Liver (tissue), 9 donors: Measurements from ENCODE around the gene PLCB1. TPM values are rescaled to one million over a fixed set of nuclear protein-coding genes. Genes with fewer than 3 reads are reported as not detected.

Source experiments
- DNase-seq: peaks from one replicate; pipeline ENCODE4 v3.0.0-alpha.2; 2017; ENCODE audit warnings: low spot score
- H3K27ac ChIP-seq, 2 donors: one replicate each; pipeline ENCODE4 v1.7.0; 2013; ENCODE audit warnings: inconsistent platforms in 2 of 2, low read length in 2 of 2, control low read depth in 1 of 2, low read depth in 1 of 2, mild to moderate bottlenecking in 1 of 2
- H3K27me3 ChIP-seq, 4 donors: one replicate each; pipeline versions ENCODE4 v1.6.1 to v1.7.0; 2013; ENCODE audit warnings: low read length in 3 of 4, inconsistent platforms in 1 of 4, mild to moderate bottlenecking in 1 of 4, moderate library complexity in 1 of 4; ENCODE audit not compliant: control insufficient read depth in 4 of 4, insufficient read depth in 4 of 4
- H3K36me3 ChIP-seq, 4 donors: one replicate each; pipeline versions ENCODE4 v1.6.1 to v1.7.0; 2013; ENCODE audit warnings: low read length in 3 of 4, mild to moderate bottlenecking in 3 of 4, low read depth in 1 of 4, moderate library complexity in 1 of 4; ENCODE audit not compliant: control insufficient read depth in 4 of 4, insufficient read depth in 3 of 4
- H3K4me1 ChIP-seq, 4 donors: one replicate each; pipeline versions ENCODE4 v1.6.1 to v1.7.0; 2013; ENCODE audit warnings: low read length in 3 of 4, mild to moderate bottlenecking in 3 of 4, moderate library complexity in 1 of 4; ENCODE audit not compliant: control insufficient read depth in 4 of 4, insufficient read depth in 4 of 4
- H3K4me3 ChIP-seq, 3 donors: one replicate each; pipeline versions ENCODE4 v1.6.1 to v1.7.0; 2013; ENCODE audit warnings: low read length in 3 of 3, control low read depth in 1 of 3, low read depth in 1 of 3, mild to moderate bottlenecking in 1 of 3
- H3K9ac ChIP-seq, 2 donors: one replicate each; pipeline ENCODE4 v1.7.0; 2013; ENCODE audit warnings: low read length in 2 of 2, mild to moderate bottlenecking in 2 of 2, moderate library complexity in 2 of 2, control low read depth in 1 of 2, low read depth in 1 of 2
- H3K9me3 ChIP-seq, 4 donors: one replicate each; pipeline versions ENCODE4 v1.6.1 to v1.7.0; 2013; ENCODE audit warnings: low read length in 3 of 4; ENCODE audit not compliant: control insufficient read depth in 4 of 4
- EGR1 ChIP-seq, 2 donors: IDR thresholded peaks; 2 replicates each; pipeline ENCODE4 v1.6.1; 2016 to 2018; ENCODE audit warnings: antibody characterized with exemption in 2 of 2, low read depth in 2 of 2
- FOXA1 ChIP-seq: IDR thresholded peaks from 2 replicates; pipeline ENCODE4 v1.6.1; 2016; ENCODE audit warnings: antibody characterized with exemption
- FOXA2 ChIP-seq: IDR thresholded peaks from 2 replicates; pipeline ENCODE4 v1.6.1; 2016; ENCODE audit warnings: antibody characterized with exemption
- HNF4A ChIP-seq, 2 donors: conservative IDR thresholded peaks; 2 replicates each; pipeline ENCODE4 v1.6.1; 2016; ENCODE audit warnings: antibody characterized with exemption in 2 of 2, mild to moderate bottlenecking in 2 of 2
- HNF4G ChIP-seq: IDR thresholded peaks from 2 replicates; pipeline ENCODE4 v1.6.1; 2016; ENCODE audit warnings: antibody characterized with exemption
- JUND ChIP-seq, 2 donors: IDR thresholded peaks; 2 replicates each; pipeline ENCODE4 v1.6.1; 2016; ENCODE audit warnings: antibody characterized with exemption in 2 of 2
- NR2F2 ChIP-seq: IDR thresholded peaks from 2 replicates; pipeline ENCODE4 v1.6.1; 2016; ENCODE audit warnings: antibody characterized with exemption
- RAD21 ChIP-seq, 2 donors: IDR thresholded peaks; 2 replicates each; pipeline ENCODE4 v1.6.1; 2016; ENCODE audit warnings: antibody characterized with exemption in 2 of 2, mild to moderate bottlenecking in 2 of 2
- SP1 ChIP-seq: IDR thresholded peaks from 2 replicates; pipeline ENCODE4 v1.6.1; 2018; ENCODE audit warnings: antibody characterized with exemption, mild to moderate bottlenecking
- TAF1 ChIP-seq: conservative IDR thresholded peaks from 2 replicates; pipeline ENCODE4 v1.6.1; 2016; ENCODE audit warnings: antibody characterized with exemption, mild to moderate bottlenecking
- YY1 ChIP-seq: IDR thresholded peaks from 2 replicates; pipeline ENCODE4 v1.6.1; 2016; ENCODE audit warnings: antibody characterized with exemption, mild to moderate bottlenecking
- WGBS: extraction: QIAGEN DNeasy Blood & Tissue Kit; methylation state at CpG from one replicate; pipeline ENCODE4 v1.1.7; 2013; 5-methylcytosine and 5-hydroxymethylcytosine counted together
- polyA plus RNA-seq, 2 donors: library from polyadenylated mRNA; stranded (reverse) in 1 of 2; unstranded in 1 of 2; fragments of 200-250 nt in 1 of 2; fragments of >200 nt in 1 of 2; fragmentation: Nextera tagmentation in 1 of 2; extraction: Ambion mirVana in 1 of 2; gene quantifications; one replicate each; pipeline versions ENCODE4 v1.2.1 to v1.2.3, GENCODE V29; 2013 to 2015
- total RNA-seq, 2 donors: library from RNA; depleted of rRNA; stranded (reverse); fragments of >200 nt; gene quantifications; one replicate each; pipeline ENCODE4 v1.2.3, GENCODE V29; 2014
- TF ChIP-seq, protein P1 (sequence below): IDR thresholded peaks from 2 replicates; pipeline ENCODE4 v1.6.1; 2016; ENCODE audit warnings: antibody characterized with exemption, mild to moderate bottlenecking
- TF ChIP-seq, protein P2 (sequence below): IDR thresholded peaks from 2 replicates; pipeline ENCODE4 v1.6.1; 2016; ENCODE audit warnings: antibody characterized with exemption
- TF ChIP-seq, protein P3 (sequence below): IDR thresholded peaks from 2 replicates; pipeline ENCODE4 v1.6.1; 2016; ENCODE audit warnings: antibody characterized with exemption
- TF ChIP-seq, protein P4 (sequence below): fragments of 150-350 bp; IDR thresholded peaks from 2 replicates; pipeline ENCODE4 v1.5.1; 2017; ENCODE audit warnings: improper control_type of control experiment, low read depth, low read length; ENCODE audit not compliant: missing input control
- TF ChIP-seq, protein P5 (sequence below): IDR thresholded peaks from 2 replicates; pipeline ENCODE4 v1.6.1; 2016; ENCODE audit warnings: antibody characterized with exemption
- donor health status: healthy.
- donor health status: healthy.
- donor health status: healthy.
- donor health status: healthy.
- donor health status: healthy.

The PLCB1 gene
- total and polyA plus RNA-seq, 4 donors: 3.7 to 13.5 (median 5.9) TPM

DNA sequence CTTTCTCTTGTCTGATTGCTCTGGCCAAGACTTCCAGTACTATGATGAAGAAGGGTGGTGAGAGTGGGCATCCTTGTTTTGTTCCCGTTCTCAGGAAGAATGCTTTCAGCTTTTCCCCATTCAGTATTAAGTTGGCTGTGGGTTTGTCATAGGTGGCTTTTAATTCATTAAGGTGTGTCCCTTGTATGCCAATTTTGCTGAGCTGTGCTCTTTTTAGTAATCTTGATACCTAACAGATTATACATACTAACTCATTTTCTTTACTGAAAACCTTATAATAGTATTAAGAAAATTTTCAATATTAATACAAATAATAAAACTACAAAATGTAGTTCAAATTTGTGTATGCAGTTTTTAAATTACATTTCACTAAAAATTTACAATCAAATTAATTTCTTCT, 557.3 kb downstream of the PLCB1 start:
- DNase-seq: no peak
- 95% methylated on average over 1 of the region's 1 CpG for WGBS
- peaks cover 0 to 3% (median 0%) of the 10 kb centered on the region in 4 donors for H3K9me3 ChIP-seq
- TF ChIP-seq FOXA2: no peak
- TF ChIP-seq EGR1 (IDR thresholded peaks at IDR 0.05; ENCODE audit: low read depth in 2 of 2): no peak
- no peak for TF ChIP-seq YY1
- no peak for TF ChIP-seq TAF1
- TF ChIP-seq HNF4G: no peak
- TF ChIP-seq, protein P1, sequence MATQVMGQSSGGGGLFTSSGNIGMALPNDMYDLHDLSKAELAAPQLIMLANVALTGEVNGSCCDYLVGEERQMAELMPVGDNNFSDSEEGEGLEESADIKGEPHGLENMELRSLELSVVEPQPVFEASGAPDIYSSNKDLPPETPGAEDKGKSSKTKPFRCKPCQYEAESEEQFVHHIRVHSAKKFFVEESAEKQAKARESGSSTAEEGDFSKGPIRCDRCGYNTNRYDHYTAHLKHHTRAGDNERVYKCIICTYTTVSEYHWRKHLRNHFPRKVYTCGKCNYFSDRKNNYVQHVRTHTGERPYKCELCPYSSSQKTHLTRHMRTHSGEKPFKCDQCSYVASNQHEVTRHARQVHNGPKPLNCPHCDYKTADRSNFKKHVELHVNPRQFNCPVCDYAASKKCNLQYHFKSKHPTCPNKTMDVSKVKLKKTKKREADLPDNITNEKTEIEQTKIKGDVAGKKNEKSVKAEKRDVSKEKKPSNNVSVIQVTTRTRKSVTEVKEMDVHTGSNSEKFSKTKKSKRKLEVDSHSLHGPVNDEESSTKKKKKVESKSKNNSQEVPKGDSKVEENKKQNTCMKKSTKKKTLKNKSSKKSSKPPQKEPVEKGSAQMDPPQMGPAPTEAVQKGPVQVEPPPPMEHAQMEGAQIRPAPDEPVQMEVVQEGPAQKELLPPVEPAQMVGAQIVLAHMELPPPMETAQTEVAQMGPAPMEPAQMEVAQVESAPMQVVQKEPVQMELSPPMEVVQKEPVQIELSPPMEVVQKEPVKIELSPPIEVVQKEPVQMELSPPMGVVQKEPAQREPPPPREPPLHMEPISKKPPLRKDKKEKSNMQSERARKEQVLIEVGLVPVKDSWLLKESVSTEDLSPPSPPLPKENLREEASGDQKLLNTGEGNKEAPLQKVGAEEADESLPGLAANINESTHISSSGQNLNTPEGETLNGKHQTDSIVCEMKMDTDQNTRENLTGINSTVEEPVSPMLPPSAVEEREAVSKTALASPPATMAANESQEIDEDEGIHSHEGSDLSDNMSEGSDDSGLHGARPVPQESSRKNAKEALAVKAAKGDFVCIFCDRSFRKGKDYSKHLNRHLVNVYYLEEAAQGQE: no peak
- no peak for TF ChIP-seq RAD21 (IDR thresholded peaks at IDR 0.05)
- TF ChIP-seq HNF4A (conservative IDR thresholded peaks at IDR 0.05): no peak
- no peak overlapping the region for H3K4me3 ChIP-seq
- H3K27ac ChIP-seq: no peak overlapping the region
- peaks cover 0 to 2% (median 0%) of the 10 kb centered on the region in 4 donors for H3K36me3 ChIP-seq
- no peaks in the 10 kb centered on the region for H3K4me1 ChIP-seq
- H3K9ac ChIP-seq: no peak overlapping the region
- no peaks in the 10 kb centered on the region for H3K27me3 ChIP-seq

DNA sequence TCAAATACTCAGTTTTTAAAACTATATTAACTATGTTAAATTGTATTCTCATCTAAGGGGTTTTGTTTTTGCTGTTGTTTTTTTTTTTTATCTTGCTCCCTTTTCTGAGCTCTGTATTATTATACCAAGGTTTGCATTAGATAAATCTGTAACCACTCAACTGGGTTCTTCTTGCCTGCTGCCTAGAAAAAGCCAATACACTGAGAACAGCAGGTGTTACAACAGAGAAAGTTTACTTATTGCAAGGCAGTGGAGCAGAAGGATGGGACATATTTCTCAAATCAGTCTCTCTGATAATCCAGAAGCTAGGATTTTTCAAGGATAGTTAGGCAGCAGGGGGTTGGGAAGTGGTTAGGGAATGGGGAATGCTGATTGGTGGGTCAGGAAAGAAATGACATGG, 558.0 kb downstream of the PLCB1 start:
- Histone ChIP-seq H3K9ac (no peak overlapping the region), H3K4me3 (no peak overlapping the region), H3K4me1 (no peaks in the 10 kb centered on the region), H3K27me3 (no peaks in the 10 kb centered on the region), H3K36me3 (peaks cover 0 to 2% (median 0%) of the 10 kb centered on the region in 4 donors), H3K9me3 (peaks cover 0 to 3% (median 0%) of the 10 kb centered on the region in 4 donors), H3K27ac (no peak overlapping the region)
- TF ChIP-seq, protein P2, sequence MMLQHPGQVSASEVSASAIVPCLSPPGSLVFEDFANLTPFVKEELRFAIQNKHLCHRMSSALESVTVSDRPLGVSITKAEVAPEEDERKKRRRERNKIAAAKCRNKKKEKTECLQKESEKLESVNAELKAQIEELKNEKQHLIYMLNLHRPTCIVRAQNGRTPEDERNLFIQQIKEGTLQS: no peak
- no peak for TF ChIP-seq FOXA1
- no peak for TF ChIP-seq NR2F2
- TF ChIP-seq, protein P1: no peak
- TF ChIP-seq, protein P3, sequence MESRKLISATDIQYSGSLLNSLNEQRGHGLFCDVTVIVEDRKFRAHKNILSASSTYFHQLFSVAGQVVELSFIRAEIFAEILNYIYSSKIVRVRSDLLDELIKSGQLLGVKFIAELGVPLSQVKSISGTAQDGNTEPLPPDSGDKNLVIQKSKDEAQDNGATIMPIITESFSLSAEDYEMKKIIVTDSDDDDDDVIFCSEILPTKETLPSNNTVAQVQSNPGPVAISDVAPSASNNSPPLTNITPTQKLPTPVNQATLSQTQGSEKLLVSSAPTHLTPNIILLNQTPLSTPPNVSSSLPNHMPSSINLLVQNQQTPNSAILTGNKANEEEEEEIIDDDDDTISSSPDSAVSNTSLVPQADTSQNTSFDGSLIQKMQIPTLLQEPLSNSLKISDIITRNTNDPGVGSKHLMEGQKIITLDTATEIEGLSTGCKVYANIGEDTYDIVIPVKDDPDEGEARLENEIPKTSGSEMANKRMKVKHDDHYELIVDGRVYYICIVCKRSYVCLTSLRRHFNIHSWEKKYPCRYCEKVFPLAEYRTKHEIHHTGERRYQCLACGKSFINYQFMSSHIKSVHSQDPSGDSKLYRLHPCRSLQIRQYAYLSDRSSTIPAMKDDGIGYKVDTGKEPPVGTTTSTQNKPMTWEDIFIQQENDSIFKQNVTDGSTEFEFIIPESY: no peak
- TF ChIP-seq EGR1 (IDR thresholded peaks at IDR 0.05; ENCODE audit: low read depth in 2 of 2): no peak
- TF ChIP-seq, protein P4, sequence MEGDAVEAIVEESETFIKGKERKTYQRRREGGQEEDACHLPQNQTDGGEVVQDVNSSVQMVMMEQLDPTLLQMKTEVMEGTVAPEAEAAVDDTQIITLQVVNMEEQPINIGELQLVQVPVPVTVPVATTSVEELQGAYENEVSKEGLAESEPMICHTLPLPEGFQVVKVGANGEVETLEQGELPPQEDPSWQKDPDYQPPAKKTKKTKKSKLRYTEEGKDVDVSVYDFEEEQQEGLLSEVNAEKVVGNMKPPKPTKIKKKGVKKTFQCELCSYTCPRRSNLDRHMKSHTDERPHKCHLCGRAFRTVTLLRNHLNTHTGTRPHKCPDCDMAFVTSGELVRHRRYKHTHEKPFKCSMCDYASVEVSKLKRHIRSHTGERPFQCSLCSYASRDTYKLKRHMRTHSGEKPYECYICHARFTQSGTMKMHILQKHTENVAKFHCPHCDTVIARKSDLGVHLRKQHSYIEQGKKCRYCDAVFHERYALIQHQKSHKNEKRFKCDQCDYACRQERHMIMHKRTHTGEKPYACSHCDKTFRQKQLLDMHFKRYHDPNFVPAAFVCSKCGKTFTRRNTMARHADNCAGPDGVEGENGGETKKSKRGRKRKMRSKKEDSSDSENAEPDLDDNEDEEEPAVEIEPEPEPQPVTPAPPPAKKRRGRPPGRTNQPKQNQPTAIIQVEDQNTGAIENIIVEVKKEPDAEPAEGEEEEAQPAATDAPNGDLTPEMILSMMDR: no peak
- TF ChIP-seq HNF4A (conservative IDR thresholded peaks at IDR 0.05): no peak
- TF ChIP-seq, protein P5, sequence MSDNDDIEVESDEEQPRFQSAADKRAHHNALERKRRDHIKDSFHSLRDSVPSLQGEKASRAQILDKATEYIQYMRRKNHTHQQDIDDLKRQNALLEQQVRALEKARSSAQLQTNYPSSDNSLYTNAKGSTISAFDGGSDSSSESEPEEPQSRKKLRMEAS: no peak
- TF ChIP-seq SP1: no peak
- no peak for TF ChIP-seq JUND (IDR thresholded peaks at IDR 0.05)
- DNase-seq: no peak
